NCI-H510A (cell line): ENCODE data around the gene LTN1.

Source experiments
- DNase-seq: peaks from one replicate; lab custom pipeline; 2025; lab: John Stamatoyannopoulos, UW

LTN1 gene

GRCh38 chr21:28884481-28884880, 108.2 kb downstream of the LTN1 start:
- DNase-seq, result no peak

- no peak for DNase-seq
These were observed 108.7 kb downstream of the LTN1 start for GRCh38 chr21:28883931-28884330.

- DNase-seq, result no peak
These were observed 110.3 kb downstream of the LTN1 start for GRCh38 chr21:28882345-28882744.
